NOMO-1 (cell line): ENCODE measurements around the gene TMEM213.

Source experiments
- DNase-seq, 2 experiments: peaks; one replicate each; lab custom pipeline; 2025; ENCODE audit not compliant: unreplicated experiment in 2 of 2; lab: John Stamatoyannopoulos, UW

TMEM213 gene, protein sequence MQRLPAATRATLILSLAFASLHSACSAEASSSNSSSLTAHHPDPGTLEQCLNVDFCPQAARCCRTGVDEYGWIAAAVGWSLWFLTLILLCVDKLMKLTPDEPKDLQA

DNA sequence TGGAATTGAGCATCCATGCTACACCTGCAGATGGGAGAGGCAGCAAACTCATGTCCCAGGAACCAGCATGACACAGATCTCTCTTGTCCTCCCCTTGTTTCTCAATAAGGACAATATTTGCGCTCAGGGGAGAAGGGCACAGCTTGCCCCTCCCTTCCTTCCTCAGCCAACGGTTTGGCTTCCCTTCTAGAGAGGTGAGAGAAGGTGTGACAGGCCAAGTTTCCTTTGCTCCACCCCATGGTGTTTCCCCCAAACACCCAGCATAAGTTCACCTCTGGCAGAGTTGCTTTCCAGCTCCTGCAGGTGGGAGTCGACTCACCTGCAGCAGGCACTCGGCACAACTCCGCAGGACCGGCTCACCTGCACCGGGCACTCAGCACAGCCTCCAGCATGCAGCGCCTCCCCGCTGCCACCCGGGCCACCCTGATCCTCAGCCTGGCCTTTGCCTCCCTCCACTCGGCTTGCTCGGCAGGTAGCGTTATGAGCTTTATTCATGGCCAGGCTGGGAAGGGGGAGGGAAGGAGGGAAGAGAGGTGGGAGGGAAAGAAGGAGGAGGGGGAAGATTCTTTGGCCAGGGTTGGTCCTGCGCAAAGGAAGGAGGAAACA lies at the start of gene TMEM213, which contains the start of gene ATP6V0A4:
TMEM213 (plus strand) TSS at position 280 of the 606 bp plus-strand sequence; CDS start at position 391, 111 bp downstream.
ATP6V0A4 (minus strand) TSS at position 482 of the 606 bp plus-strand sequence. CDS start 26,949 bp downstream, outside the sequence.
- no peak for DNase-seq

DNA sequence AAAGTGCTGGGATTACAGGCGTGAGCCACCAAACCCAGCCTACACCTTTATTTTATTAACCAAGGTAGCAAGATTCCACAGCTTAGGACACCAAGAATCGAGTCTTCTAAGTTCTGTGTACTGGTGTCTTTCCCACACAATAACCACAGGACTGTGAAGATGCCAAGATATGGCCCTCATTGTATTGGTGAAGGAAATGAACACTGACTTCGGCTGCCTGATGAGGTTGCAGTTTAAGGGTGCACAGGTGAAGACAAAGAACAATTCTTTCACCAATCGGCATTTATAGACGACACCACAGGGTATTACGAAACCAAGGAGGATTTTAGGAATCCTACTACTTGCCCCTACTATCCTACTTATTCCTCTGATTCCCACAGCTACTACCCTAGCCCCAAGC lies 49.1 kb upstream of the TMEM213 start:
- no peak for DNase-seq

DNA sequence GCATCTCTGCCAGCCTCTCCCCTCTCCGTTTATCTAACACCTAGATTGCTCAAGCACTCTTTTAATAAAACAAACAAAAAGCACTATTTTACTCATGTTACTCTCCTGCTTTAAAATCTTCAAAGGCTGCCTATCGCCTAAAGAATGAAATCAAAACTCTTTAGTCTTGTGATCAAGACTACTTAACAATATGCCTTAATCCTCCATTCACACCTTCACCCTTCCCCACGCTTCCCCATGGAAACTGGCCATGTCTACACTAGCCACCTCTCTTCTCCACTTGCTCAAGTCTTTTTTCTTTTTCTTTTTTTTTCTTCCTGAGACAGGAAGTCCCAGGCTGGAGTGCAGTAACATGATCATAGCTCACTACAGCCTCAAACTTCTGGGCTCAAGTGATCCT lies 47.8 kb upstream of the TMEM213 start:
- DNase-seq = no peak

DNA sequence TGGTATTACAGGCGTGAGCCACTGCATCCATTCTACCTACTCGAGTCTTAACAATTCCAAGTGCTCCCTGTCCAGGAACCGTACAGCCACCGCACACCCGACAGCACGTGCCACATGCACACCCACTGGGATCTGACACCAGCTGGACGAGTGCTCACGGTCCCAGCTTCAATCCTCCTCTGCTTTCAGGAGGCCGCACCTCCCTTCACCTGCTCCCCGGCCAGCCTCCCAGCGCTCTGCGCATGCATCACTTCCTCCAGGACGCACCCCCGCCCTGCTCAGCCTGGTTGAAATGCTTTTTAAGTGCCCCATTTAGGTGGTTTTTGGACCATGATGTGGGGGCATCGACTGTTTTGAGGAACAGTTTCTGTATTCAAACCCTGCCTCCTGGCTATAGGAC lies 47.3 kb upstream of the TMEM213 start:
- no peak for DNase-seq

DNA sequence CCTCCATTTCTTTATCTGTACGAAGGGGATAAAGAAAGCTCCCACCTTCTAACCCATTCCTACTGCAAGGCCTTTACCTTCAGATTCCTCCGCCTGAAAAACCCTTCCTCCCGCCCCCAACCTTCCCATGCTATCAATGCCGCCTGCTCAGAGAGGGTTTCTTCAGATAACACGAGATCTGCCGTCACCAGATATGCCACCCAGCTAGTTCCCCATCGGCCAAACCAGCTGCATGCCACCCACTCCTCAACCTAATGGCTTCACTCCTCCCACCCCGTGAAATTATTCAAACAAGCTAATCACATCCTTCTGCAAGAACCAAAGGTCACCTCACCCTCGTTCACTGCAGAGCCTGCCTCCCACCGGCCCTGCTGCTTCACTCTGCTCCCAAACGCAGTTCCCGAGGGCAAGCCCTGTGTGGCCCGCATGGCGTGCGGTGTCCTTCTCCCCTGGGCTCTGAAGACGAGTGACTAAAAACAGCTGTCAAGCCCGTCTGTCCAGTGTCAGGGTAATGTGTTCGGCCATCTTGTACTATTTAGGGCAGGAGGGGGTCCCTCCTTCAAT lies 46.8 kb upstream of the TMEM213 start:
- DNase-seq = no peak

DNA sequence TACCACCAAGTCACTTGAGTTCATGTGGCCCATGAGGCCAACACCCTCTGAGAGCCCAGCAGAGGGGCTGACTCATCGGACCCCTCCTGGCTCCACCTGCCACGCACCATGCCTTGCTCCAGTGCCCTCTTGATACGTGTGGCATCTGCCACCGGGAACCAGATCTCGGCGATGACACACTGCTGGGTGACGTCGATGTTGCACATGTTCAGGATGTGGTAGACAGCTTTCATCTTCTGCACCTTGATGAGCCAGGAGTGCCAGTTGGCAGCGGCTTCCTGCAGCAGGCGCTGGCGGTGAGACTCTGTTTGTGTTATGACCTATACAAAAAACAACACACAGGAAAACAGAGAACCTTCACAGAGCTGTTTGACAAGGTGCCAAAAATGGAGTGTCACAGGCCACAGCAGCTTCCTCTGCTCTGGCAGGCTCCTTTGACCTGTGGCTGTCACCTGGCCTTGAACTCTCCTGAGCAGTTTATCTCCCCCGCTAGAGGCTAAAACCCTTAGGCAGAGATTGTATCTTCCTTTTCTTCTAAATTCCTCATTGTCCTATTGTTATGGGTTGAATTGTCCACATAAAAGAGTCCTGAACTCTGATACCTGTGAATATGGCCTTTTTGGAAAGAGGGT lies 45.2 kb upstream of the TMEM213 start:
- DNase-seq = no peak

DNA sequence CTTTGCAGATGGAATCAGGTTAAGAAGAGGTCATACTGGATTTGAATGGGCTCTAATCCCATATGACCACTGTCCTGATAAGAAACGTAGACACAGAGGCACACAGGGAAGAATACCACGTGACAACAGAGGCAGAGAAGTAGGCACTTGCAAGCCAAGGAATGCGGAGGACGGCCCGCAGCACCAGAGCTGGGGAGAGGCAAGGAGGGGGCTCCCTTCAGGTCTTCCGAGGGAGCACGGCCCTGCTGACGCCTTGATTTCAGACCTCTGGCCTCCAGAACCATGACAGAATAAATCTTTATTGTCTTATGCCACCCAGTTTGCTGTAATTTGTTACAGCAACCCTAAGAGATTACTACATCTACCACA lies 44.7 kb upstream of the TMEM213 start:
- DNase-seq = no peak

DNA sequence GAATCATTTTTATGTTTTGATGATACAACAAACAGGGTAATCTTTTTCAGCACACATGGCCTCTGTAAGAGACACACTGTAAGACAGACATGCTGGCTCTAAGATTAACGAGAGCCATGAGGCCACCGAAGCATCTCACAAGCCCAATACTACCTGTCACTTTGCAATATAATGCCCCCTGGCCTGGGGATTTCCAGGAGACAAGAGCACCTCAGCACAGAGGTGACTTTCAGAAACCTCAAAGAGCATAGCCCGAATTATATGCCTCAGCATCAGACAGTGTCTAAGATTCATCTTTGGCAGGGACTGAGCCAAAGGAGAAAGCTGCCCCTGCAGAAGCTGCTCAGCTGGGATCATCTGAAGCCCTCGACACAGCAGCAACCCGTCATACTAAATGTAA lies 44.2 kb upstream of the TMEM213 start:
- no peak for DNase-seq

DNA sequence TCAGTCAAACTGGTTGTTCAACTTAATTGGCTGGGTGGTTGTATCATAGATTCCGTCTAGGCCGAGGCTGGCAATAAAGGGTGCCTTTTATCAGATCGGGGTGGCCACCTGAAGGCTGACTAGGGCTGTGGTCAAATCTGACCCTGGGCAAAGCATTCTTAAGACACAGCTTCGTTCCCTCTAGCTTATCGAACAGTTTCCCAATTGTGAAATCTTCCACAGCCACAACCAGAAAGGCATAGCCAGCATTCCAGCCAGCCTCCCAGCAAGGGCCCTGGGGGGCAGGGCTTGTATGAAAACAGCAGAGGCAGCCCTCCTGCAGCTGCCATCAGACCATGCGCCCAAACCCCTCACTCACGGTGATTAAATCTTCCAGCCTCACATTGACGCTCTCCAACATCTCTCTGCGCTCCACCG lies 42.5 kb upstream of the TMEM213 start:
- no peak for DNase-seq

DNA sequence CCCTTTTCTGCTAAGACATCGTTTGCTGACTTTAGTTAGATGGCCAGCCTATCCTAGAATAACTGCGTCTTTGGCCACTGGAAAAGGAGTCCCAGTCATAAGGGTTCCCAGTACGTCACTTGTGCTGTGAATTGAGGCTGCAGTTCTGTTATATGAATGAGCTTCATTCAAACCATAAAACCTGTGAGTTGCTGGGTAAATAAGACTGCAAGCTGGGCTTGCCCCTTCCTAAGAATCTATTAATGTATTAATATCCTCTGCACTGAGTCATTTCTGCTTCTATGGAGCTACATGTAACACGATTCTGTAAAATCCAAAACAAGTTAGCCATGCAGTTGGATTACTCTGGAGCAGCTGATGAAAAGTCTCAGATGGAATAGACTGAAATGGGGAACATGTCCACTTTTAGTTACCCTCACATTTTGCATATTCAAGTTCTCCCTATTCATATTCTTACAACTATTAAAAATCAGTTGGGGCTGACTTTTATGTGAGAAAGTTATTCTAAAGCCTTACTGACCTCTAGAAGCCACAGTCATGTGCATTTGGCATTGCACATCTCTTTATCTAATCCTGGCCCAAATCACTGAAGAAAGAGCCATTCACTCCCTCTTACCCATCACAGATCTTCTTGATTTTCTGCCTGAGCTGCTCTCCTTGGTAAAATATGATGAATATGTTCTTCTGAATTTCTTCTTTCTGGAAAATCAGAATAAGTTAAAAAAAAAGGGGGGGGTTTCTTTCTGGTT lies 41.8 kb upstream of the TMEM213 start:
- no peak for DNase-seq

DNA sequence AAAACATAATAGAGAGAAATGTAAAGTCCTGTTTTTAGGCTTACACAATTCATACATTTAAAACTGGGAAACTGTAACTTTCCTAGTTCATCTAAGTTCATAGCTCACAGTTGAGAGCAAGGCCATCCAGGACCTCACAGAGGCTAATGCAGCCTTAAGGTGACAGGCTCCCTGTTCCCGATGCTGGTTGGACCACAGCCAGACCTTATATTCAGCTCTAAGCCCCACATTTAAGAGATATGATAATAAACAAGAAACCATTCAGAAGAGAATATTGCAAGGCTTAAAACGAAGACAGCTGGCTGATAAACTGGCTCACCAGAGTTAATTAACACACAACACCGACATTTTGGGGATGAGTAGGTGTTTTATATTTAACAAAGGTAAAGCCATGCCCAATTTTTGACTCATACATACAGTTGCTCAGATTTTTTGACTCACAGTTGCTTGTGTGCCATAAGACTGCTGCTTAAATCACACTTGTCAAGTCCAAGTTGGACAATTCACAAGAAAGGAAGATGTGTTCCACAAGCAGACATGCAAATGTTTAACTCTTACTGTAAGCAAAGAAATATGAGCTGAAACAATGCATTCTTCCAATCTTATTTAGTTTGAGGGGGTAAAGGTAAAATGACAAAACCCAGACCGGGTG lies 41.1 kb upstream of the TMEM213 start:
- DNase-seq = no peak

DNA sequence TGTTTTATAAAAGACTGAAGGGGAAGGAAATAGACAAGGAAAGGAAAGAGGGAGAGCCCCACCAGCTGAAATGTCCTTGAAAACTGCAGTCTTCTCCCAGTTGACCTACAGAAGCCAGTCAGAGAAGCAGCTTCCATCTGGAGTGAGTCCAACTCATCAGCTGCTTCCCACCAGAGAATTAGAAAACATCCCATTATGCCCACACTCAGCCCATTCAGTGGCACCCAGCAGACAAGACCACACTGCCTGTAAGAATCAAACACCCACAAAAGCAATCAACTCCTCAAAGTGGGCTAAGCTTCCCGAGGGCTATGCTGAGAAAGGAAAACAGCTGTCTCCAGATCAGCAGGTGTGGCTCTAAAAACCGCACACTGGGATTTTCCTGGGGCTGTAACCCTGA lies 29.6 kb upstream of the TMEM213 start:
- DNase-seq = no peak

DNA sequence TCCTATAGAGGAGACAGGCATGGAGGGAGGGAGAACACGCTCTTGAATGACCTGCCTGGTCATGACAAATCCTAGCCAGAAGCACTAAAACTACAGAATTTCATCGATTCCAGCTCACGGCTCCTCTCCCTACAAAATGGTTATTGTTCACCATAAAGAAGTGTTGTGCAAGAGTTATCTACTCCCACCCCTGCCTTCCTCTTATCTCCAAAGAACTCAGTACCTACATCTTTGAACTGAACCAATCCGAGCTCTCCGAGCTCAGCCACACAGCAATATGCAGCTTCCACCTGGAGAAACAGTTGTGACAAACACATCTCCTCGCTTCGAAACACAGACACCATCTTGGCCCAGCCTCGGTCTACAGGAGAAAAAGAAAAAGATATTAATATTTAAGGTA lies 26.9 kb upstream of the TMEM213 start:
- no peak for DNase-seq

DNA sequence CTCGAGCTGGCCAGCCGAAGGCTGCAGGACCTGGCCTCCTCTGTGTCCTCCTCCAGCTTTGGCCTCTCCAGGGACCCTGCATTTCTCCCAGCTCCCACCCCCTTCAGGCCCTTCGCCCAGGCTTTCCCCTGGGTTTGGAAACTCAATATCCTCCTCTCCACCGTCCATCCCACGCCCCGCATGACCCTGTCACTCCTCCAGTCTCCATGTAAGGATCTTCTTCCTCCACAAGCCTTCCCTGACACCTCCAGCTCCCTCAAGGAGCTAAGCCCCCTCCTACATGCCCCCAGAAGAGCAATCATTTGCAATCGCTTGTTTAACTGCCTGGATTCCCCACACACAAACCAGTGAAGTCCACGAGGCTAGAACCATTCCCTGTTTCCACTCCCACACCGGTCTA lies 24.6 kb upstream of the TMEM213 start:
- no peak for DNase-seq

DNA sequence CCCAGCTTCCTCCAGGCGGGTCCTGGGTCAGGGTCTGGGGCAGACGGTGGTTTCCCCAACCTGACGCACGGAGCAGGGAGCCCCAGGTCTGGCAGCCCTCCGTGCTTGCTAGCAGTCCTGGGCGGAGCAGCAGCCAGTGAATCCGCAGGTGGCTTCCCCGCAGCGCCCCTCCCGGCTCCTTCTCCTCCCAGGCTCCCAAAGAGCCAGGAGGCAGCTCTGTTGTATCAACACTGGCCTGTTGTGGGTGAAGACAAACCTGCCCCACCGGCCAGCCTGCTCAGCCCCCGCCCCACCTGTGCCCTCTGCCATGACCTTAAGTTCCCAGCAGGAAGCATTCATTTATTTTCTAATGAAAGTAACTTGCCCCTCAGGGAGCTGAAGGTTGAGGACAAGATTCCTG lies 24.0 kb upstream of the TMEM213 start:
- DNase-seq = no peak

DNA sequence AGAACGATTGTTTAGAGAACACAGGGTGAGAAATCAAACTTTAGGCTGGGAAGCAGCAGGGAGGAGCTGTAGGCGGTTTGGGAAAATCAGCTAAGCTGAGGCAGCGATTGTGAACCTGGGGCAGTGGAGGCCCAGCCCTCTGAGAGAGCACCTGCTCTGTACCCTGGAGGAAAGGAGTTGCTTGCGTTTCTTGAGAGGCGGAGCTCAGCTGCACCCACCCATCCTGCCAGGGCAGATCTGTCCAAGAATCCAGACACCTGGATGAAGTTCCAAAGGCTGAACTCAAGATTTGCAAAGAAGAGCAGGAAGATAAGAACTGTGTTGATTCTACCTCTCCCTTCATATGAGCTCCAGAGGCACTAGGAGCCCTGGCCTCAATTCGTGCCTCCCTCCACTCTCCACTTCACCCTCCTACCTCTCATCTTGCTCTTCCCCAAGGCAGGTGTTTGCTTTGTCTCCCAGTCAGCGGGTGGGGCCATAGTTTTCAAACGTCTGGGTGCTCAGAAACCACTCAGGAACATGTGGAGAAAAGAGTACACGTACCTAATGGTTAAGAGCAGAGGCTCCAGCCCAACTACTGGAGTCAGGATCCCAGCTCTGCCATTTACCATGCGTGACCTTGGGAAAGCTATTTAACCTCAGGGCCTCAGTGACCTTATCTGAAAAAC lies 21.5 kb upstream of the TMEM213 start:
- no peak for DNase-seq

DNA sequence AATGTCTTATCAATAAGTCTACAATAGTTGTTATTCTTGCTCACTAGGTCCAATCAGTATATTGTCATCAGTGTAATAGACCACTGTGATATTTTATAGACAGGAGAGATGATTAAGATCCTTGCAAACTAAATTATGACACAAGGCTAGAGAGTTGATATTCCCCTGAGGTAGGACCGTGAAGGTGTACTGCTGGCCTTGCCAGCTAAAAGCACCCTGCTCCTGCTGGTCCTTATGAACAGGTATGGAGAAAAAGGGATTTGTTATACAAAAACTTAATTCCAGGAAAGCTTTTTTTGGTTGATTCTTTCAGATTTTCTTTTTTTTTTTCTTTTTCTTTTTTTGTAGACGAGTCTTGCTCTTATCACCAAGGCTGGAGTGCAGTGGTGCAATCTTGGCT lies 16.8 kb upstream of the TMEM213 start:
- no peak for DNase-seq

DNA sequence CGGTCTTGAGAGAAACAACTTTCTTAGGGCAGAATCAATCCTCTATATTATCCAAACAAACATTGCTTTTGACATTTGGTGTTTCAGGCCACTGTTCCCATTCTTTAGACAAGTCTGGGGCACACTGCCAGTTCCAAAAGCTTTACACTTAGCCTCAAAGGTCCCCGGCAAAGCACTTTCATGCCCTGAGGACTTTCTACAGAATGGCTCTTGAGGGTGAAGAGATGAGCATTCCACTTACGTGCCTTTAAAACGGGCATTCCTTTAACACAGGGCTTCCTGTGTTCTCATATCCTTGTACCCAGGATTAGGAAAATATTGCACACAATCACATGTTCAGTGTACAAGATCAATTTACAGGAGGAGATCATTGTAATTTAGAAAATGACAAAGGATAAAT lies 13.1 kb upstream of the TMEM213 start:
- DNase-seq = no peak

DNA sequence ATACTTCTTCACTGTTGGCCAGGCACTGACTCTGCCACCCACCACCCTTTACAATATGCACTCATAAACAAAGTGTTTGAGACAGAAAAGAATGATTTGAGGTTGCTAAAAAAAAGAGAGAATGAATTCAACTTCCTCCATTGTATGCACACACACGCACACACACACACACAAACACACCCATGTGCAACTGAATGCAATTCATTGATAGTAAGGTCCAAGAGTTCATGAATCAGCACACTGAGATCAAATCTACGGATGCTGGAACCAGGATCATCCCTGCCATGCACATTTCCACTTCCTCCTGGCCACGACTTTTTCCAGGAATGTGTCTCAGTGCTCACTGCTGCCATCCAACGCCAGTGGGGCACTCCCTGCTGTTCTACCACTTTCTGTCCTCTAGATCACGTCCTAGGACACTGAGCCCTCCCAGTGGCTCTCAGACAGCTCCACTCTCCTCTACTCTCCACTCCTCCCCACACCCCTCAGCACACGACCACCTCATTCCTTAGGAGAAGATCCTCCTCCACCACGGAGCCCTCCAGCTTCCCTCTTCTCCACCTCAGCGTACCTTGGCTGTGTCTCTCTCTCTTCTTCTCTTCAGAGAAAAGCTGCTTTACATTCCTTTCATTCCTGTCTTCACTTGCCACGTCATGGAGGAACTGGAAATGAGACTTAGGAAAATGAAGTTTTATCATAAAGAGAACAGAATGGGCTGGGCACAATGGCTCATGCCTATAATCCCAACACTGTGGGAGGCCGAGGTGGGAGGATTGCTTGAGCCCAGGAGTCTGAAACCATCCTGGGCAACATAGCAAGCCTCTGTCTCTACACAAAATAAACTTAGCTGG lies 12.0 kb upstream of the TMEM213 start:
- no peak for DNase-seq
